Iris pigment epithelial cell (primary cell): ENCODE measurements around the gene SLC2A9.
"Not testable (repeated sequence)": the region's sequence is repeated elsewhere in the genome, so short reads cannot be mapped to it uniquely, and the experiment has no call there.

Source experiments
- DNase-seq: peaks from one replicate; pipeline ENCODE4 v3.0.0-alpha.2; 2011; ENCODE audit warnings: low read depth

SLC2A9 gene

GRCh38 chr4:9826551-9826950, 194.7 kb downstream of the SLC2A9 start:
- DNase-seq: no peak

- DNase-seq: no peak
These were observed 196.2 kb downstream of the SLC2A9 start for GRCh38 chr4:9825049-9825448.

- DNase-seq: no peak
These were observed 201.0 kb downstream of the SLC2A9 start for GRCh38 chr4:9820343-9820742.

GRCh38 chr4:9816285-9816684, 205.0 kb downstream of the SLC2A9 start:
- no peak for DNase-seq

GRCh38 chr4:9812501-9813340, 208.6 kb downstream of the SLC2A9 start:
- peak; percentile 42 for DNase-seq

GRCh38 chr4:9811806-9812205, 209.5 kb downstream of the SLC2A9 start:
- no peak for DNase-seq

GRCh38 chr4:9808077-9808476, 213.2 kb downstream of the SLC2A9 start:
- no peak for DNase-seq

- DNase-seq: peak; percentile 6
These were observed 216.4 kb downstream of the SLC2A9 start for GRCh38 chr4:9804918-9805317.

GRCh38 chr4:9800848-9801247, 220.4 kb downstream of the SLC2A9 start:
- DNase-seq: no peak

GRCh38 chr4:9796641-9797040, 224.7 kb downstream of the SLC2A9 start:
- DNase-seq: not testable (repeated sequence)

- DNase-seq: no peak
These were observed 228.9 kb downstream of the SLC2A9 start for GRCh38 chr4:9792381-9792780.

GRCh38 chr4:9785891-9786290, 235.4 kb downstream of the SLC2A9 start:
- not testable (repeated sequence) for DNase-seq

- DNase-seq: no peak
These were observed 239.2 kb downstream of the SLC2A9 start for GRCh38 chr4:9782136-9782436.

GRCh38 chr4:9781343-9782135, 239.8 kb downstream of the SLC2A9 start, which contains the start of gene DRD5:
DRD5 (plus strand) TSS chr4:9781634; CDS start chr4:9782030, 396 bp downstream.
- DNase-seq: no peak
